Measurements from ENCODE around the gene DNASE1L3.
A peak's percentile ranks its signal among the peaks of the same experiment; 100 is the strongest.

- TF ChIP-seq, protein P1, sequence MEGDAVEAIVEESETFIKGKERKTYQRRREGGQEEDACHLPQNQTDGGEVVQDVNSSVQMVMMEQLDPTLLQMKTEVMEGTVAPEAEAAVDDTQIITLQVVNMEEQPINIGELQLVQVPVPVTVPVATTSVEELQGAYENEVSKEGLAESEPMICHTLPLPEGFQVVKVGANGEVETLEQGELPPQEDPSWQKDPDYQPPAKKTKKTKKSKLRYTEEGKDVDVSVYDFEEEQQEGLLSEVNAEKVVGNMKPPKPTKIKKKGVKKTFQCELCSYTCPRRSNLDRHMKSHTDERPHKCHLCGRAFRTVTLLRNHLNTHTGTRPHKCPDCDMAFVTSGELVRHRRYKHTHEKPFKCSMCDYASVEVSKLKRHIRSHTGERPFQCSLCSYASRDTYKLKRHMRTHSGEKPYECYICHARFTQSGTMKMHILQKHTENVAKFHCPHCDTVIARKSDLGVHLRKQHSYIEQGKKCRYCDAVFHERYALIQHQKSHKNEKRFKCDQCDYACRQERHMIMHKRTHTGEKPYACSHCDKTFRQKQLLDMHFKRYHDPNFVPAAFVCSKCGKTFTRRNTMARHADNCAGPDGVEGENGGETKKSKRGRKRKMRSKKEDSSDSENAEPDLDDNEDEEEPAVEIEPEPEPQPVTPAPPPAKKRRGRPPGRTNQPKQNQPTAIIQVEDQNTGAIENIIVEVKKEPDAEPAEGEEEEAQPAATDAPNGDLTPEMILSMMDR (IDR thresholded peaks at IDR 0.05; ENCODE audit: control extremely low read depth in 1 of 3, insufficient read depth in 1 of 3, low read depth in 1 of 3, low read length in 3 of 3): peak; percentile 78 to 94 (median 91)
- TF ChIP-seq POLR2A (IDR thresholded peaks at IDR 0.05; ENCODE audit: control extremely low read depth in 1 of 2, low read depth in 2 of 2, low read length in 2 of 2): no peak; a peak in 1 of 3 replicates
Observed at GRCh38 chr3:58177747-58178527, 32.8 kb downstream of the DNASE1L3 start.

Measured in H1 (cell line).